SK-N-SH (cell line): ENCODE results near the gene MEIS2. TPM values are rescaled to one million over a fixed set of nuclear protein-coding genes. Genes with fewer than 3 reads are reported as not detected.

Experiments used
- CTCF ChIA-PET: fragments of 300-600, 350-600 bp; formaldehyde crosslinking; extraction: SDS; loops from one replicate; lab custom pipeline; 2021; lab: Yijun Ruan, JAX
- POLR2A ChIA-PET: fragments of 350-600 bp; sonication (Branson Sonifier 250); formaldehyde crosslinking; extraction: SDS; loops from one replicate; lab custom pipeline; 2020; ENCODE audit warnings: antibody characterized with exemption, inconsistent platforms; lab: Yijun Ruan, JAX
- DNase-seq: peaks from one replicate; pipeline ENCODE4 v3.0.0; 2012
- H2AFZ ChIP-seq: fragments of 200-600 bp; sonication (generic); 2 replicates; pipeline ENCODE4 v1.8.1; 2016; ENCODE audit warnings: antibody characterized with exemption, mild to moderate bottlenecking, low read depth
- H3F3A ChIP-seq: fragments of 200-600 bp; sonication (generic); replicated peaks from 2 replicates; pipeline ENCODE3; 2016; ENCODE audit warnings: antibody characterized with exemption, mild to moderate bottlenecking; ENCODE audit not compliant: insufficient read depth
- H3K27ac ChIP-seq, 2 experiments: fragments of 200-500 bp in 1 of 2; fragments of 200-600 bp in 1 of 2; sonication (Bioruptor generic) in 1 of 2; sonication (generic), shearing (Covaris generic) in 1 of 2; 2 replicates each; pipeline versions ENCODE4 v1.5.1 to v1.6.1; 2014 to 2016; ENCODE audit warnings: low read depth in 2 of 2, inconsistent platforms in 1 of 2, low read length in 1 of 2, mild to moderate bottlenecking in 1 of 2, mixed read lengths in 1 of 2
- H3K27me3 ChIP-seq: fragments of 200-600 bp; sonication (generic), shearing (Covaris generic); 2 replicates; pipeline ENCODE4 v1.6.1; 2016; ENCODE audit warnings: mixed run types; ENCODE audit not compliant: insufficient read depth
- H3K36me3 ChIP-seq, 2 experiments: fragments of 200-500 bp in 1 of 2; fragments of 200-600 bp in 1 of 2; sonication (Bioruptor generic) in 1 of 2; sonication (generic) in 1 of 2; replicated peaks in 1 of 2; 2 replicates each; pipeline versions ENCODE3 to v1.5.1; 2014 to 2016; ENCODE audit warnings: low read length in 1 of 2, mild to moderate bottlenecking in 1 of 2; ENCODE audit not compliant: insufficient read depth in 2 of 2, control insufficient read depth in 1 of 2
- H3K4me1 ChIP-seq, 2 experiments: fragments of 200-500 bp in 1 of 2; fragments of 200-600 bp in 1 of 2; sonication (Bioruptor generic) in 1 of 2; sonication (generic), shearing (Covaris generic) in 1 of 2; 2 replicates each; pipeline versions ENCODE4 v1.5.1 to v1.6.1; 2014 to 2016; ENCODE audit warnings: low read depth in 1 of 2, low read length in 1 of 2, mixed run types in 1 of 2; ENCODE audit not compliant: insufficient read depth in 2 of 2, control insufficient read depth in 1 of 2
- H3K4me2 ChIP-seq: fragments of 200-600 bp; sonication (generic), shearing (Covaris generic); 2 replicates; pipeline ENCODE4 v1.6.1; 2017; ENCODE audit warnings: mixed run types
- H3K4me3 ChIP-seq, 2 experiments: fragments of 200-500 bp in 1 of 2; fragments of 200-600 bp in 1 of 2; sonication (Bioruptor generic) in 1 of 2; sonication (generic), shearing (Covaris generic) in 1 of 2; 2 replicates each; pipeline versions ENCODE4 v1.5.1 to v1.8.1; 2014 to 2016; ENCODE audit warnings: low read depth in 2 of 2, inconsistent platforms in 1 of 2, low read length in 1 of 2, mild to moderate bottlenecking in 1 of 2, mixed read lengths in 1 of 2, moderate library complexity in 1 of 2
- H3K79me2 ChIP-seq: fragments of 200-600 bp; sonication (generic); 2 replicates; pipeline ENCODE4 v1.8.1; 2017; ENCODE audit warnings: mild to moderate bottlenecking; ENCODE audit not compliant: insufficient read depth
- H3K9ac ChIP-seq: fragments of 200-600 bp; sonication (generic); 2 replicates; pipeline ENCODE4 v1.6.1; 2017; ENCODE audit warnings: mixed run types
- H3K9me2 ChIP-seq: fragments of 200-600 bp; sonication (generic); 2 replicates; pipeline ENCODE4 v1.6.1; 2017; ENCODE audit warnings: mixed run types
- H3K9me3 ChIP-seq: fragments of 200-600 bp; sonication (generic); 2 replicates; pipeline ENCODE4 v1.6.1; 2017; ENCODE audit warnings: mixed run types, mild to moderate bottlenecking, moderate library complexity
- H4K20me1 ChIP-seq: fragments of 200-600 bp; sonication (generic); 2 replicates; pipeline ENCODE4 v1.6.1; 2017; ENCODE audit warnings: mild to moderate bottlenecking, mixed run types; ENCODE audit not compliant: insufficient read depth
- CHD2 ChIP-seq: fragments of 150-350 bp; IDR thresholded peaks from 2 replicates; pipeline ENCODE4 v1.6.1; 2018; ENCODE audit warnings: low read length; ENCODE audit not compliant: partially characterized antibody
- ELF1 ChIP-seq: IDR thresholded peaks from 2 replicates; pipeline ENCODE4 v1.4.0; 2012
- EZH2phosphoT487 ChIP-seq: fragments of 200-600 bp; sonication (generic); IDR thresholded peaks from 2 replicates; pipeline ENCODE4 v1.6.1; 2017; ENCODE audit warnings: low read depth, mixed run types, mild to moderate bottlenecking, antibody characterized with exemption, moderate library complexity, borderline replicate concordance
- GATA2 ChIP-seq: sonication (generic); formaldehyde crosslinking; IDR thresholded peaks from 2 replicates; pipeline ENCODE4 v1.5.0; 2020; ENCODE audit warnings: mild to moderate bottlenecking, missing genetic modification reagents
- JUND ChIP-seq: IDR thresholded peaks from 2 replicates; pipeline ENCODE4 v1.4.0; 2012
- MEF2A ChIP-seq: IDR thresholded peaks from 2 replicates; pipeline ENCODE4 v1.4.0; 2012; ENCODE audit warnings: low read depth, borderline replicate concordance
- POLR2AphosphoS5 ChIP-seq: IDR thresholded peaks from 2 replicates; pipeline ENCODE4 v1.6.1; 2012; ENCODE audit warnings: low read depth, low read length
- RCOR1 ChIP-seq: fragments of 150-350 bp; IDR thresholded peaks from 2 replicates; pipeline ENCODE4 v1.6.1; 2017; ENCODE audit warnings: antibody characterized with exemption, low read length
- REST ChIP-seq: IDR thresholded peaks from 2 replicates; pipeline ENCODE4 v1.6.1; 2012; ENCODE audit warnings: mild to moderate bottlenecking, low read depth, low read length, moderate library complexity
- RXRA ChIP-seq: IDR thresholded peaks from 2 replicates; pipeline ENCODE4 v1.4.0; 2012; ENCODE audit warnings: low read depth, mild to moderate bottlenecking, borderline replicate concordance
- SIN3A ChIP-seq: IDR thresholded peaks from 2 replicates; pipeline ENCODE4 v1.6.1; 2012; ENCODE audit warnings: low read depth, mild to moderate bottlenecking, low read length, moderate library complexity, borderline replicate concordance
- SMC3 ChIP-seq: IDR thresholded peaks from 2 replicates; pipeline ENCODE4 v1.6.1; 2012; ENCODE audit warnings: low read depth, low read length, improper control_type of control experiment
- TCF12 ChIP-seq: IDR thresholded peaks from 2 replicates; pipeline ENCODE4 v1.4.0; 2012
- TEAD4 ChIP-seq: IDR thresholded peaks from 2 replicates; pipeline ENCODE4 v1.4.0; 2012; ENCODE audit warnings: mild to moderate bottlenecking, borderline replicate concordance; ENCODE audit not compliant: insufficient read depth
- USF2 ChIP-seq: fragments of 150-350 bp; IDR thresholded peaks from 2 replicates; pipeline ENCODE4 v1.6.1; 2017; ENCODE audit warnings: antibody characterized with exemption, low read length, low read depth, borderline replicate concordance
- ZBTB33 ChIP-seq: IDR thresholded peaks from 2 replicates; pipeline ENCODE4 v1.4.0; 2012; ENCODE audit warnings: low read depth, borderline replicate concordance
- WGBS: methylation state at CpG from one replicate; pipeline ENCODE4 v1.1.6; 2017; ENCODE audit warnings: low lambda C conversion rate; 5-methylcytosine and 5-hydroxymethylcytosine counted together
- polyA plus RNA-seq, 3 experiments: library from polyadenylated mRNA; depleted of rRNA; stranded (reverse); fragments of >200 nt; gene quantifications; 2 replicates each; pipeline ENCODE4 v1.2.3, GENCODE V29; 2012
- TF ChIP-seq, protein P1 (sequence below): fragments of 150-350 bp; IDR thresholded peaks from 2 replicates; pipeline ENCODE4 v1.6.1; 2016; ENCODE audit warnings: mild to moderate bottlenecking, low read depth, low read length

Gene MEIS2
- polyA plus RNA-seq, 1 of the 3 experiments (the other 2 are of a cell fraction) = 146 TPM

GRCh38 chr15:36953346-36953745, 147.0 kb downstream of the MEIS2 start:
- TF ChIP-seq, protein P1, sequence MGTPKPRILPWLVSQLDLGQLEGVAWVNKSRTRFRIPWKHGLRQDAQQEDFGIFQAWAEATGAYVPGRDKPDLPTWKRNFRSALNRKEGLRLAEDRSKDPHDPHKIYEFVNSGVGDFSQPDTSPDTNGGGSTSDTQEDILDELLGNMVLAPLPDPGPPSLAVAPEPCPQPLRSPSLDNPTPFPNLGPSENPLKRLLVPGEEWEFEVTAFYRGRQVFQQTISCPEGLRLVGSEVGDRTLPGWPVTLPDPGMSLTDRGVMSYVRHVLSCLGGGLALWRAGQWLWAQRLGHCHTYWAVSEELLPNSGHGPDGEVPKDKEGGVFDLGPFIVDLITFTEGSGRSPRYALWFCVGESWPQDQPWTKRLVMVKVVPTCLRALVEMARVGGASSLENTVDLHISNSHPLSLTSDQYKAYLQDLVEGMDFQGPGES = no peak
- TF ChIP-seq REST = no peak
- TF ChIP-seq MEF2A = no peak
- no peak for TF ChIP-seq ELF1
- no peak for TF ChIP-seq SMC3
- TF ChIP-seq POLR2AphosphoS5 = no peak
- no peak for TF ChIP-seq SIN3A
- TF ChIP-seq CHD2 = no peak
- TF ChIP-seq RCOR1 = no peak
- no peak for TF ChIP-seq GATA2 (CRISPR knock-in tag)
- DNase-seq = no peak
- ChIA-PET CTCF (interaction anchor here (0.6 to 2.1 kb wide), 2 partner anchors 15 to 1255 kb away, joined by 3 to 4 read pairs; no protein-coding TSS in a partner anchor), POLR2A (no interaction called here)
- Histone ChIP-seq H3K9me2 (no peaks in the 10 kb centered on the region), H3K27ac (no peak overlapping the region; a peak in 1 of 4 replicates), H3K36me3 (peaks cover 38 to 73% of the 10 kb centered on the region in 2 experiments), H3K79me2 (peaks cover 59% of the 10 kb centered on the region), H3K4me1 (peaks cover 4 to 22% of the 10 kb centered on the region in 2 experiments; a peak in 3 of 4 replicates), H4K20me1 (peaks cover 32% of the 10 kb centered on the region), H2AFZ (no peak overlapping the region), H3K4me2 (no peak overlapping the region), H3K9ac (no peak overlapping the region), H3F3A (peaks cover 24% of the 10 kb centered on the region), H3K27me3 (no peaks in the 10 kb centered on the region), H3K9me3 (no peaks in the 10 kb centered on the region), H3K4me3 (no peak overlapping the region)
- WGBS = 70% methylated on average over 3 of the region's 3 CpGs

DNA sequence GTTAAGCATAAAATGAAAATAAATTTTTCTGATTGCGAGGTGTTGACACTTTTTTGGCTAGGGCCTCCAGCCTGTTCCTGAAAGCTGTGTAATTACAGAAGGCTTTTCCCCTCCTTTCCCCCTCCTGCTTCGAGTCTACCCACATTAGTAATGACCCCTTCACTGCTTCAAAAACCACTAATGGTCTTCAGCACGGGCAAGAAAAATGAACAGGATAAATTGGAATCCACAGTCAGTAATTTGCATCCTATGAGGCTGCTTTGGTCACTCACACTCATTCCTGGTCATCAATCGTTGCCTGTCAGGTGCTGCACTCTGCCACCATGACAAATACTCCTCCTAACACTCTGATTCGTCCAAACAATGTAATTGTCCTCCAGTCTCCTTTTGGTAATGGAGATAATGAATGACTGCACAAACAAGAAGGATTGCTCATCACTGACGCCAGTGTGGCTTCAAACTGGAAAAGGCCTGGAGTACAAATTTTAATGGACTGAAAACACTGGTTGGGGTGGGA, 148.6 kb downstream of the MEIS2 start:
- Histone ChIP-seq H3K4me1 (peaks cover 4 to 22% of the 10 kb centered on the region in 2 experiments; a peak in 3 of 4 replicates), H3K9me2 (no peaks in the 10 kb centered on the region), H3K9ac (peak overlapping the region; percentile 3; the same call in 1 of the 2 replicates), H3K4me2 (peak overlapping the region; percentile 28; the same call in 1 of the 2 replicates), H2AFZ (no peak overlapping the region), H3K27ac (peak overlapping the region; percentile 48 to 59), H3K9me3 (no peaks in the 10 kb centered on the region), H3K79me2 (peaks cover 50% of the 10 kb centered on the region), H4K20me1 (peaks cover 24% of the 10 kb centered on the region), H3K4me3 (no peak overlapping the region), H3K27me3 (no peaks in the 10 kb centered on the region), H3K36me3 (peaks cover 49 to 73% of the 10 kb centered on the region in 2 experiments), H3F3A (peaks cover 15% of the 10 kb centered on the region)
- CTCF ChIA-PET = no interaction called here
- POLR2A ChIA-PET = no interaction called here
- 17% methylated on average over 6 of the region's 6 CpGs for WGBS
- DNase-seq = no peak
- TF ChIP-seq RCOR1 = no peak
- no peak for TF ChIP-seq EZH2phosphoT487
- TF ChIP-seq TCF12 = peak; percentile 76
- 0 out of 2 replicates have a peak, but pooled peaks have one; percentile 21 for TF ChIP-seq POLR2AphosphoS5
- peak; percentile 57; the same call in 1 of the 2 replicates for TF ChIP-seq RXRA
- peak; percentile 63 for TF ChIP-seq JUND
- peak; percentile 83 for TF ChIP-seq TEAD4
- TF ChIP-seq USF2 = no peak
- no peak for TF ChIP-seq ZBTB33
